Skeletal muscle tissue (tissue), 4 donors: Measurements from ENCODE around the gene RNF111. TPM values are rescaled to one million over a fixed set of nuclear protein-coding genes. Genes with fewer than 3 reads are reported as not detected.
"Not testable (repeated sequence)": the region's sequence is repeated elsewhere in the genome, so short reads cannot be mapped to it uniquely, and the experiment has no call there.

Experiments
- H3K27ac ChIP-seq: one replicate; pipeline ENCODE4 v1.7.0; 2013; ENCODE audit warnings: mild to moderate bottlenecking, low read depth, low read length, inconsistent platforms
- H3K27me3 ChIP-seq, 3 donors: one replicate each; pipeline ENCODE4 v1.7.0; 2013; ENCODE audit warnings: low read length in 3 of 3; ENCODE audit not compliant: control insufficient read depth in 3 of 3, insufficient read depth in 3 of 3
- H3K36me3 ChIP-seq, 3 donors: one replicate each; pipeline ENCODE4 v1.7.0; 2013; ENCODE audit warnings: low read length in 3 of 3; ENCODE audit not compliant: control insufficient read depth in 3 of 3, insufficient read depth in 3 of 3
- H3K4me1 ChIP-seq, 3 donors: one replicate each; pipeline ENCODE4 v1.7.0; 2013; ENCODE audit warnings: low read length in 3 of 3, mild to moderate bottlenecking in 3 of 3; ENCODE audit not compliant: control insufficient read depth in 3 of 3, insufficient read depth in 3 of 3
- H3K4me3 ChIP-seq, 3 donors: one replicate each; pipeline ENCODE4 v1.7.0; 2013; ENCODE audit warnings: low read length in 3 of 3
- H3K9ac ChIP-seq, 3 donors: one replicate each; pipeline ENCODE4 v1.7.0; 2013; ENCODE audit warnings: low read length in 3 of 3, mild to moderate bottlenecking in 3 of 3, moderate library complexity in 2 of 3, low read depth in 1 of 3
- H3K9me3 ChIP-seq, 3 donors: one replicate each; pipeline ENCODE4 v1.7.0; 2013; ENCODE audit warnings: low read length in 3 of 3; ENCODE audit not compliant: control insufficient read depth in 3 of 3
- total RNA-seq: library from RNA; depleted of rRNA; stranded (reverse); fragments of >200 nt; gene quantifications from one replicate; pipeline ENCODE4 v1.2.3, GENCODE V29; 2014
- donor health status: Osteomylitis.

RNF111 gene
- total RNA-seq, 1 donor from 2014 or later = 17.7 TPM

DNA sequence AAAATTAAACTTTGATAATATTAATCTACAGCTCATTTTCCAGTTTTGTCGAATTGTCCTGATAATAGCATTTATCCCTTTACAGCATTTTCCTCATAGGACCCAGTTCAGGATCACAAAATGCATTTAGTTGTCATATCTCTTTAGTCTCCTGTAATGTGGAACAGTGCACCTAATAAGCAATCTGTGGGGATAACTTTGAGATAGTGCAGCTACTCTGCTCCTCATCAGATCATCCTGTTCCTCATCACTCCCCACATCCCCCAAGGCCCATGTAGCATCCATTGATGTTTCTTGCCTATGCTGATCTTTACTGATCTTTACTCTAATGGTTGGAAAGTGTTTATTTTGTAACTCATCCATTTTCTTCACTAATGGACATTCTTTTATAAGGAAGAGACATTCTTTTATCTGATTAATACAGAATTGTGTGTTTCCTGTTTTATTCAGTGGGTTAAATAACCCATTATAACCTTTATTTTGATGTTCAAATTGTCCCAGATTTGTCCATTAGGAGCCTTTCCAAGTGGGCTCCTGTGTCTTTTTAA, 7.5 kb downstream of the RNF111 start:
- H3K9me3 ChIP-seq = no peaks in the 10 kb centered on the region
- H3K9ac ChIP-seq = no peak overlapping the region
- no peaks in the 10 kb centered on the region for H3K27me3 ChIP-seq
- no peak overlapping the region for H3K27ac ChIP-seq
- peaks cover 0 to 3% (median 0%) of the 10 kb centered on the region in 3 donors for H3K36me3 ChIP-seq
- no peak overlapping the region for H3K4me3 ChIP-seq
- peaks cover 0 to 5% (median 4%) of the 10 kb centered on the region in 3 donors for H3K4me1 ChIP-seq

DNA sequence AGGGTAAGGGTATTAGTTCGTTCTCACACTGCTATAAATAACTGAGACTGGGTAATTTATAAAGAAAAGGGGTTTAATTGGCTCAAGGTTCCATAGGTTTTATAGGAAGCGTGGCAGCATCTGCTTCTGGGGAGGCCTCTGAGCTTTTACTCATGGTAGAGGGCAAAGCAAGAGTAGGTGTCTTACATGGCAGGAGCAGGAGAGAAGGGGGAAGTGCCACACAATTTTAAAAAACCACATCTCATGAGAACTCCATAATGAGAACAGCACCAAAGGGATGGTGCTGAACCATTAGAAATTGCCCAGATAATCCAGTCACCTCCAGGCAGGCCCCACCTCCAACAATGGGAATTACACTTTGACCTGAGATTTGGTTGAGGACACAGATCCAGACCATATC, 12.2 kb downstream of the RNF111 start:
- Histone ChIP-seq H3K36me3 (no peaks in the 10 kb centered on the region), H3K27ac (no peak overlapping the region), H3K9ac (no peak overlapping the region), H3K27me3 (no peaks in the 10 kb centered on the region), H3K9me3 (no peaks in the 10 kb centered on the region), H3K4me3 (no peak overlapping the region), H3K4me1 (peaks cover 0 to 4% (median 0%) of the 10 kb centered on the region in 3 donors)

DNA sequence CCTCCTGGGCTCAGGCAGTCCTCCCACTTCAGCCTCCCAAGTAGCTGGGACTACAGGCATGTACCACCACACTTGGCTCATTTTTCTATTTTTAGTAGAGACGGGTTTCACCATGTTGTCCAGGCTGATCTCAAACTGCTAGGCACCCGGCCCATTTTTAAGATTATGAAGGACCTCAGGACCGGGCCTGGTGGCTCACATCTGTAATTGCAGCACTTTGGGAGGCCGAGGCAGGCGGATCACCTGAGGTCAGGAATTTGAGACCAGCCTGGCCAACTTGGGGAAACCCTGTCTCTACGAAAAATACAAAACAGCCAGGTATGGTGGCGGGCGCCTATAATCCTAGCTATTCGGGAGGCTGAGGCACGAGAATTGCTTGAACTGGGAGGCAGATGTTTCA, 12.8 kb downstream of the RNF111 start:
- H3K4me3 ChIP-seq, H3K9me3 ChIP-seq, H3K27me3 ChIP-seq, H3K9ac ChIP-seq, H3K36me3 ChIP-seq, H3K4me1 ChIP-seq, H3K27ac ChIP-seq: not testable (repeated sequence)

DNA sequence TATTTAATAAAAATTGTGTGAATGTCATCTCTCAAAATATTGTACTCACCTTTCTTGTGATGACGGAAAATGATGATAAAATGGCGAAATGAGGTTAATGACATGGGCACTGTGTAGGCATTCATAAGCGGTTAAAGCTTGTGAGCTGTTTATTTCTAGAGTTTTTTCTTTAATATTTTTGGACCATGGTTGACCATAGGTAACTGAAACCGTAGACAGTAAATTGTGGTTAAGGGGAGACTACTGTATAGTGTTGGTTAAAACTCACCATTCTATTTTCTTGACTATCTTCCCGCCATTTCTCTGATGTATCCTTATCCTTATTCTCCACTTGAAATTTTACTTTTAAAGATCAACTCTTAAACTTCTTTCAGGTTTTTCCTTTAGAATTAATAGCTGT, 14.5 kb downstream of the RNF111 start:
- H3K9me3 ChIP-seq = no peaks in the 10 kb centered on the region
- H3K4me3 ChIP-seq = no peak overlapping the region
- no peak overlapping the region for H3K27ac ChIP-seq
- H3K27me3 ChIP-seq = no peaks in the 10 kb centered on the region
- no peak overlapping the region for H3K9ac ChIP-seq
- H3K36me3 ChIP-seq = peaks cover 0 to 3% (median 2%) of the 10 kb centered on the region in 3 donors
- H3K4me1 ChIP-seq = peaks cover 0 to 4% (median 0%) of the 10 kb centered on the region in 3 donors

DNA sequence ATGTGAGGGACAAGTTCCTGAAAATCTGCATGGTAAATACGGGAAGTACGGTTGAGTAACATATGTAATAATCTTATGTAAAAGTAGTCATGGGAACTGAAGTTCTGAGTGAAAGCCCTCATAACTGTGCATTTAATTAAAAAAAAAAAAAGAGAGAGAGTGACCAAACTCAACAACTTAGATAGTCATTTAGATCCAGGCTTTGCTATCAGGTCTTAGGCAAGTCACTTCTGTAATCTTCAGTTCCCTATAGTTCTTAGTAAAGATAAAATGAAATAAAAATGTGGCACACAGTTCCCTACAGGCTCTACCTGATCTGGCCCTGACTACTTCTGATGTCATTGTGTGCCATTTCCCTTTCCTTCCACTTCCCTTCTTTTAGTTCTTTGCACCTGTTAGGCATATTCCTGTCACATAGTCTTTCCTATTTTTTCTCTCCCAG, 15.0 kb downstream of the RNF111 start:
- no peak overlapping the region for H3K4me3 ChIP-seq
- no peaks in the 10 kb centered on the region for H3K9me3 ChIP-seq
- H3K27me3 ChIP-seq = no peaks in the 10 kb centered on the region
- no peak overlapping the region for H3K9ac ChIP-seq
- peaks cover 0 to 4% (median 0%) of the 10 kb centered on the region in 3 donors for H3K4me1 ChIP-seq
- peaks cover 0 to 3% (median 2%) of the 10 kb centered on the region in 3 donors for H3K36me3 ChIP-seq
- no peak overlapping the region for H3K27ac ChIP-seq

DNA sequence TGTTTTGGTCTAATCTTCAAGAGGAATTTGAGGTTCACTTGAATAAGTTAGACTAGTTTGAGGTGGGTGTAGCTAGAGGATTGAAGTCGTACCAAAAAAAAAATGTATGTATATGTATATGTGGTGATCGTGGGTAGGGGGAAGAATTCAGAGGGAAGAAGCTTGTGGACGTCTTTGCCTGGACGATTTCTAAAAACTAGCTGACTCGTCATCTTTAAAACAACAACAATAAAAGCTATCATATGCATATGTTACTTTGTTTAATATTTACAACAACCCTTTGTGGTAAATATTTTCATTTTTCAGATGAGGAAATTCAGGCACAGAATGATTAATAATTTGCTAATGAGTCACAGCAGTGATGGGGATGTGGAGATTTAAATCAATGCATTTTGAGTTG, 18.1 kb downstream of the RNF111 start:
- H3K9me3 ChIP-seq = no peaks in the 10 kb centered on the region
- no peak overlapping the region for H3K9ac ChIP-seq
- H3K36me3 ChIP-seq = peaks cover 0 to 3% (median 2%) of the 10 kb centered on the region in 3 donors
- H3K4me1 ChIP-seq = no peaks in the 10 kb centered on the region
- H3K4me3 ChIP-seq = no peak overlapping the region
- no peak overlapping the region for H3K27ac ChIP-seq
- no peaks in the 10 kb centered on the region for H3K27me3 ChIP-seq

DNA sequence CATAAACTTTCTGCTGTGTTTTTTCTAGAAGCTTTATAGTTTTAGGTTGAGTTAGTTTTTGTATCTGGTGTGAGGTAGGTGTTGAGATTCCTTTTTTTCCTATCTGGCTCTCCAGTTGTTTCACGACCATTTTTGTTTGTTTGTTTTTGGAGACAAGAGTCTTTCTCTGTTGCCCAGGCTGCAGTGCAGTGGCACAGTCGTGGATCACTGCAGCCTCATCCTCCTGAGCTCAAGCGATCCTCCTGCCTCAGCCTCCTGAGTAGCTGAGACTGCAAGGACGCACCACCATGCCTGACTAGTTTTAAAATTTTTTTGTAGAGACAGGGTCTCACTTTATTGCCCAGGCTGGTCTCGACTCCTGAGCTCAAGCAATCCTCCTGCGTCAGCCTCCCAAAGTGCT, 20.6 kb downstream of the RNF111 start:
- Histone ChIP-seq H3K27me3 (no peaks in the 10 kb centered on the region), H3K4me1 (no peaks in the 10 kb centered on the region), H3K36me3 (peaks cover 0 to 3% (median 2%) of the 10 kb centered on the region in 3 donors), H3K9me3 (no peaks in the 10 kb centered on the region), H3K4me3 (no peak overlapping the region), H3K27ac (no peak overlapping the region), H3K9ac (no peak overlapping the region)

DNA sequence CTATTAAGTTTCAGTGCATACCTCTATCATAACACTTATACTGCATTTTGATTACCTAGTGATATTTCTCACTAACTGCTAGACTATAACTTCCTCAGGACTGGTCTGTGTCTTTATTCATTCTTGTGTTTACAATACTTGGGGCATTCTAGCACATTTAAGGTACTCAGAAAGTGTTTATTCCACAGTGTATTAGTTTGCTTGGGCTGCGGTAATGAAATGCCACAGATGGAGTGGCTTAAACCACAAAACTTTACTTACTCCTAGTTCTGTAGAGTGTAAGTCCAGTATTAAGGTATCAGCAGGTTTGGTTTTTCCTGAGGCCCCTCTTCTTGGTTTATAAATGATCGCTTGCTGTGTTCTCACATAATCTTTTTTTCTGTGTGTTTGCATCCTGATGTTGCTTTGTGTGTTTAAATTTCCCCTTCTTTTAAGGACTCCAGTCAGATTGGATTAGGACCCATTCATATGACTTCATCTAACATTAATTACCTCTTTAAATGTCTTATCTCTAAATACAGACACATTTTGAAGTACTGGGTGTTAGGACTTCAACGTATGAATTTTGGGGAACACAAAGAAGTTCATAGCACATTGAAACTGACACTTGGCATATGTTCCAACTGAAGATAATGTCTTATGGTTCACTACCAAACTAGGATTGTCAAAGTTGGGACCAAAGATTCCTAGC, 23.9 kb downstream of the RNF111 start:
- no peaks in the 10 kb centered on the region for H3K9me3 ChIP-seq
- no peaks in the 10 kb centered on the region for H3K4me1 ChIP-seq
- H3K9ac ChIP-seq = no peak overlapping the region
- H3K36me3 ChIP-seq = no peaks in the 10 kb centered on the region
- no peaks in the 10 kb centered on the region for H3K27me3 ChIP-seq
- no peak overlapping the region for H3K27ac ChIP-seq
- no peak overlapping the region for H3K4me3 ChIP-seq

DNA sequence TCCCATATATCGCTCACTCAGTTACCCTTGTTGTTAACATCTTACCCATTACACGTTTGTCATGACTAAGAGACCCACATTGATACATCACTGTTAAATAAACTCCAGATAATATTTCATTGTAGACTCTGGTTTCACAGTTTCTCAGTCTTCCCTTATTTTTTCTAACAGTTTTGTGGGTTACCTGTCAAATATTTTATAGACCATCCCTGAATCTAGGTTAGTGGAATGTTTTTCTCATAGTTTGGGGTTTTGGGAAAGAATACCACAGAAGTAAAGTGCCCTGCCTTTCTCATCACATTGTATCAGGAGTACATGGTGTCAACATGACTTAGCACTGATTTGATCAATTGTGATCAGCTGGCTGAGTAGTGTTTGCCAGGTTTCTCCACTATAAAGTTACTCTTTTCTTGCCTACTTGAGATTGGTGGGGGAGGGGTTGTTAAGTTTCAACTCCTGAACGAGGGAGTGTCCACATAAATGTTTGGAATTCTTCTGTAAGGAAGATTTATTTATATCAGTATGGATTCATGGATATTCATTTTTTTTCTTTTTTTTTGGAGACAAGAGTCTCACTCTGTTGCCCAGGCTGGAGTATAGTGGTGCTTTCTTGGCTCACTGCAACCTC, 25.9 kb downstream of the RNF111 start:
- Histone ChIP-seq H3K9me3 (no peaks in the 10 kb centered on the region), H3K27me3 (no peaks in the 10 kb centered on the region), H3K9ac (no peak overlapping the region), H3K4me1 (no peaks in the 10 kb centered on the region), H3K36me3 (no peaks in the 10 kb centered on the region), H3K4me3 (no peak overlapping the region), H3K27ac (no peak overlapping the region)

DNA sequence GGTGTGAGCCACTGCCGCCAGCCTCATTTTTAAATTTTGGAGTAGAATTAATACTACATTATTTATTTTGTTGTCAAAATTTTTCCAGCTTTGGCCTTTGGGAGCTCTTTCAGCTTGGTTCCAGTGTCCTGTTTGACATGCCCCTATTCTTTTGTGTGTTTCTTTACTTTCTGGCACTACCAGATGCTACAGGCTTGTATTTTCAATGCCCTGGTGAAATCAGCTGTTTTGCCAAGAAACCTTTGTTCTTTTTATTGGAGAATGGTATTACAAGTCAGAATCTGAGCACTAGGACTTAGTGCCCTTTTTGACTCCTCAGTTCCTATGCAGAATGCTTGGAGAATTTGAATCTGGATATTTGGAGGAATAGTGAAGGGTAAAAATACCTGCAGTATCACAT, 26.6 kb downstream of the RNF111 start:
- H3K4me3 ChIP-seq = no peak overlapping the region
- no peaks in the 10 kb centered on the region for H3K36me3 ChIP-seq
- H3K4me1 ChIP-seq = no peaks in the 10 kb centered on the region
- H3K27me3 ChIP-seq = no peaks in the 10 kb centered on the region
- no peak overlapping the region for H3K27ac ChIP-seq
- no peak overlapping the region for H3K9ac ChIP-seq
- no peaks in the 10 kb centered on the region for H3K9me3 ChIP-seq
